ENCODE measurements around the gene OPN1SW. TPM values are rescaled to one million over a fixed set of nuclear protein-coding genes. Genes with fewer than 3 reads are reported as not detected.

The OPN1SW gene
- total and polyA plus RNA-seq, 9 of the 15 experiments (the other 6 are each of a cell fraction or from before 2014, with no cell fraction given): 0.84 to 1.0 TPM; not detected in 7

DNA sequence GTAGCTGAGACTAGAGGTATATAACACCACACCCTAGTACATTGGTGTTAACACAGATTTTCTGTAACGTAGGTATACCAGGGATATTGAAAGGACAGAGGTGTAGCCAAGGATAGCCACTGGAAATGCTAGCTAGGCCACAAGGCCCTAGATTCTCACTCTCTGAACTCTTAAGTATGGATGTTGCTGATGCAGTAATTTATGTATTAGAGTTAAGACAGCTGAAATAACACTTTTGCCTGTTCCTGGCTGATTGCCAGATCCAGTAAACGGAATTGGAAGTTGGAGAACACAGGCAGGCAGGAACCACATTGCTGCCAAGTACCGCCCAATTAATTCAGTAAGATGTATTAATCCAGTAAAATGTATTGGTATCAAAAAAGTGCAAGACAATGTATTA is 34.6 kb downstream of the OPN1SW start (continued):
- TF ChIP-seq CREM (IDR thresholded peaks at IDR 0.05; ENCODE audit: low read depth) (no peak), TGIF2 (CRISPR knock-in tag; IDR thresholded peaks at IDR 0.05) (no peak), FOXA1 (IDR thresholded peaks at IDR 0.05; ENCODE audit: borderline replicate concordance) (no peak), SAFB2 (IDR thresholded peaks at IDR 0.05; ENCODE audit: borderline replicate concordance, low read depth, low read length, severe bottlenecking) (no peak), OTX1 (CRISPR knock-in tag; IDR thresholded peaks at IDR 0.05) (no peak), NCOA6 (IDR thresholded peaks at IDR 0.05) (0 out of 2 replicates have a peak, but pooled peaks have one; percentile 20), RBBP5 (IDR thresholded peaks at IDR 0.05; ENCODE audit: borderline replicate concordance, insufficient read depth, low read length, poor library complexity, severe bottlenecking) (no peak), BCOR (IDR thresholded peaks at IDR 0.05) (no peak), ZNF507 (tag; conservative IDR thresholded peaks at IDR 0.05) (no peak), ETV5 (CRISPR knock-in tag; IDR thresholded peaks at IDR 0.05; ENCODE audit: low read depth) (no peak; the same call in 1 of the 2 replicates), ATF1 (CRISPR knock-in tag; IDR thresholded peaks at IDR 0.05) (no peak), ATF1 (tag; IDR thresholded peaks at IDR 0.05) (no peak), ZNF584 (CRISPR knock-in tag; IDR thresholded peaks at IDR 0.05; ENCODE audit: low read depth) (no peak), ZC3H11A (IDR thresholded peaks at IDR 0.05; ENCODE audit: low read depth, low read length) (no peak), CCNT2 (IDR thresholded peaks at IDR 0.05; ENCODE audit: borderline replicate concordance, extremely low read depth, insufficient read length, low read depth, low read length) (no peak), EP400 (IDR thresholded peaks at IDR 0.05) (peak; percentile 24; the same call in 1 of the 2 replicates), ELF2 (CRISPR knock-in tag; IDR thresholded peaks at IDR 0.05) (no peak), JUND (IDR thresholded peaks at IDR 0.05; ENCODE audit: borderline replicate concordance, low read depth, low read length) (no peak), JUND (tag; IDR thresholded peaks at IDR 0.05; ENCODE audit: borderline replicate concordance, low read depth, low read length) (no peak)
- TF ChIP-seq, protein P1, sequence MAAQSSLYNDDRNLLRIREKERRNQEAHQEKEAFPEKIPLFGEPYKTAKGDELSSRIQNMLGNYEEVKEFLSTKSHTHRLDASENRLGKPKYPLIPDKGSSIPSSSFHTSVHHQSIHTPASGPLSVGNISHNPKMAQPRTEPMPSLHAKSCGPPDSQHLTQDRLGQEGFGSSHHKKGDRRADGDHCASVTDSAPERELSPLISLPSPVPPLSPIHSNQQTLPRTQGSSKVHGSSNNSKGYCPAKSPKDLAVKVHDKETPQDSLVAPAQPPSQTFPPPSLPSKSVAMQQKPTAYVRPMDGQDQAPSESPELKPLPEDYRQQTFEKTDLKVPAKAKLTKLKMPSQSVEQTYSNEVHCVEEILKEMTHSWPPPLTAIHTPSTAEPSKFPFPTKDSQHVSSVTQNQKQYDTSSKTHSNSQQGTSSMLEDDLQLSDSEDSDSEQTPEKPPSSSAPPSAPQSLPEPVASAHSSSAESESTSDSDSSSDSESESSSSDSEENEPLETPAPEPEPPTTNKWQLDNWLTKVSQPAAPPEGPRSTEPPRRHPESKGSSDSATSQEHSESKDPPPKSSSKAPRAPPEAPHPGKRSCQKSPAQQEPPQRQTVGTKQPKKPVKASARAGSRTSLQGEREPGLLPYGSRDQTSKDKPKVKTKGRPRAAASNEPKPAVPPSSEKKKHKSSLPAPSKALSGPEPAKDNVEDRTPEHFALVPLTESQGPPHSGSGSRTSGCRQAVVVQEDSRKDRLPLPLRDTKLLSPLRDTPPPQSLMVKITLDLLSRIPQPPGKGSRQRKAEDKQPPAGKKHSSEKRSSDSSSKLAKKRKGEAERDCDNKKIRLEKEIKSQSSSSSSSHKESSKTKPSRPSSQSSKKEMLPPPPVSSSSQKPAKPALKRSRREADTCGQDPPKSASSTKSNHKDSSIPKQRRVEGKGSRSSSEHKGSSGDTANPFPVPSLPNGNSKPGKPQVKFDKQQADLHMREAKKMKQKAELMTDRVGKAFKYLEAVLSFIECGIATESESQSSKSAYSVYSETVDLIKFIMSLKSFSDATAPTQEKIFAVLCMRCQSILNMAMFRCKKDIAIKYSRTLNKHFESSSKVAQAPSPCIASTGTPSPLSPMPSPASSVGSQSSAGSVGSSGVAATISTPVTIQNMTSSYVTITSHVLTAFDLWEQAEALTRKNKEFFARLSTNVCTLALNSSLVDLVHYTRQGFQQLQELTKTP (IDR thresholded peaks at IDR 0.05; ENCODE audit: low read depth in 1 of 2, partially characterized antibody in 2 of 2): no peak
- TF ChIP-seq, protein P2, sequence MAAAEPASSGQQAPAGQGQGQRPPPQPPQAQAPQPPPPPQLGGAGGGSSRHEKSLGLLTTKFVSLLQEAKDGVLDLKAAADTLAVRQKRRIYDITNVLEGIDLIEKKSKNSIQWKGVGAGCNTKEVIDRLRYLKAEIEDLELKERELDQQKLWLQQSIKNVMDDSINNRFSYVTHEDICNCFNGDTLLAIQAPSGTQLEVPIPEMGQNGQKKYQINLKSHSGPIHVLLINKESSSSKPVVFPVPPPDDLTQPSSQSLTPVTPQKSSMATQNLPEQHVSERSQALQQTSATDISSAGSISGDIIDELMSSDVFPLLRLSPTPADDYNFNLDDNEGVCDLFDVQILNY (CRISPR knock-in tag; IDR thresholded peaks at IDR 0.05): no peak
- TF ChIP-seq, protein P3, sequence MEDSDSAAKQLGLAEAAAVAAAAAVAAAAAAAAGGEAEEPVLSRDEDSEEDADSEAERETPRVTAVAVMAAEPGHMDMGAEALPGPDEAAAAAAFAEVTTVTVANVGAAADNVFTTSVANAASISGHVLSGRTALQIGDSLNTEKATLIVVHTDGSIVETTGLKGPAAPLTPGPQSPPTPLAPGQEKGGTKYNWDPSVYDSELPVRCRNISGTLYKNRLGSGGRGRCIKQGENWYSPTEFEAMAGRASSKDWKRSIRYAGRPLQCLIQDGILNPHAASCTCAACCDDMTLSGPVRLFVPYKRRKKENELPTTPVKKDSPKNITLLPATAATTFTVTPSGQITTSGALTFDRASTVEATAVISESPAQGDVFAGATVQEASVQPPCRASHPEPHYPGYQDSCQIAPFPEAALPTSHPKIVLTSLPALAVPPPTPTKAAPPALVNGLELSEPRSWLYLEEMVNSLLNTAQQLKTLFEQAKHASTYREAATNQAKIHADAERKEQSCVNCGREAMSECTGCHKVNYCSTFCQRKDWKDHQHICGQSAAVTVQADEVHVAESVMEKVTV (CRISPR knock-in tag; IDR thresholded peaks at IDR 0.05): no peak
- TF ChIP-seq, protein P4, sequence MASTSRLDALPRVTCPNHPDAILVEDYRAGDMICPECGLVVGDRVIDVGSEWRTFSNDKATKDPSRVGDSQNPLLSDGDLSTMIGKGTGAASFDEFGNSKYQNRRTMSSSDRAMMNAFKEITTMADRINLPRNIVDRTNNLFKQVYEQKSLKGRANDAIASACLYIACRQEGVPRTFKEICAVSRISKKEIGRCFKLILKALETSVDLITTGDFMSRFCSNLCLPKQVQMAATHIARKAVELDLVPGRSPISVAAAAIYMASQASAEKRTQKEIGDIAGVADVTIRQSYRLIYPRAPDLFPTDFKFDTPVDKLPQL (IDR thresholded peaks at IDR 0.05; ENCODE audit: extremely low read depth, insufficient read length): no peak

Data from K562 (cell line).